PC-9 (cell line): ENCODE results near the gene DVL2.
A peak's percentile ranks its signal among the peaks of the same experiment; 100 is the strongest.

ENCODE experiments used
- CTCF ChIP-seq: fragments of 200-600 bp; sonication (generic); conservative IDR thresholded peaks from 2 replicates; pipeline ENCODE4 v1.6.1; 2017; ENCODE audit warnings: mixed run types, antibody characterized with exemption, mild to moderate bottlenecking, moderate library complexity
- EZH2 ChIP-seq: fragments of 200-600 bp; sonication (generic); IDR thresholded peaks from 2 replicates; pipeline ENCODE4 v1.8.0; 2017; ENCODE audit warnings: antibody characterized with exemption, low read depth

GRCh38 chr17:7220593-7221277 is 13.6 kb downstream of the DVL2 start:
- TF ChIP-seq CTCF, result peak; percentile 68
- TF ChIP-seq EZH2, result no peak
